RWPE2 (cell line): ENCODE results near the gene CCNF.

Experiments
- ATAC-seq: fragments of 200-7000 bp; cut with Tn5 transposase; 3 replicates; pipeline ENCODE4 v1.9.1; 2021; ENCODE audit warnings: low read depth
- DNase-seq: peaks from one replicate; pipeline ENCODE4 v3.0.0-alpha.2; 2020; ENCODE audit warnings: low spot score
- H3K27ac ChIP-seq: fragments of 450-650 bp; 2 replicates; pipeline ENCODE4 v1.5.1; 2017; ENCODE audit warnings: mild to moderate bottlenecking; ENCODE audit not compliant: poor library complexity, severe bottlenecking
- H3K27me3 ChIP-seq: fragments of 250-450 bp; sonication (Bioruptor Pico); 2 replicates; pipeline ENCODE4 v1.5.1; 2021; ENCODE audit warnings: mild to moderate bottlenecking, moderate library complexity; ENCODE audit not compliant: insufficient read depth, poor library complexity, severe bottlenecking
- H3K36me3 ChIP-seq: fragments of 250-450 bp; sonication (Bioruptor Pico); 2 replicates; pipeline ENCODE4 v1.5.1; 2020; ENCODE audit warnings: low read depth, mild to moderate bottlenecking, moderate library complexity
- H3K4me1 ChIP-seq: fragments of 250-450 bp; sonication (Bioruptor Pico); 2 replicates; pipeline ENCODE4 v1.5.1; 2021; ENCODE audit warnings: mild to moderate bottlenecking, moderate library complexity; ENCODE audit not compliant: insufficient read depth, poor library complexity, severe bottlenecking
- H3K4me3 ChIP-seq: fragments of 250-450 bp; sonication (Bioruptor Pico); 2 replicates; pipeline ENCODE4 v1.5.1; 2021; ENCODE audit warnings: mild to moderate bottlenecking, moderate library complexity; ENCODE audit not compliant: severe bottlenecking
- H3K9me3 ChIP-seq: fragments of 250-450 bp; sonication (Bioruptor Pico); 2 replicates; pipeline ENCODE4 v1.5.1; 2021; ENCODE audit warnings: mild to moderate bottlenecking, moderate library complexity; ENCODE audit not compliant: severe bottlenecking
- CTCF ChIP-seq: fragments of 450-650 bp; IDR thresholded peaks from one replicate; pipeline ENCODE4 v1.5.1; 2017; ENCODE audit warnings: mild to moderate bottlenecking, moderate library complexity; ENCODE audit not compliant: poor library complexity, severe bottlenecking

Gene CCNF

GRCh38 chr16:2500918-2501750, 71.9 kb downstream of the CCNF start:
- no peaks in the 10 kb centered on the region for H3K27me3 ChIP-seq
- peak; percentile 45 for DNase-seq
- H3K4me1 ChIP-seq: no peaks in the 10 kb centered on the region
- H3K36me3 ChIP-seq: 0 out of 2 replicates have a peak, but pooled peaks cover 9% of the 10 kb centered on the region
- no peaks in the 10 kb centered on the region for H3K9me3 ChIP-seq
- peak; percentile 79 for ATAC-seq
- no peak overlapping the region for H3K4me3 ChIP-seq
- H3K27ac ChIP-seq: no peak overlapping the region
- peak; percentile 83 for TF ChIP-seq CTCF

- TF ChIP-seq CTCF: no peak
- H3K4me1 ChIP-seq: no peaks in the 10 kb centered on the region
- H3K36me3 ChIP-seq: 0 out of 2 replicates have a peak, but pooled peaks cover 4% of the 10 kb centered on the region
- ATAC-seq (no peak), DNase-seq (peak; percentile 47)
- no peaks in the 10 kb centered on the region for H3K27me3 ChIP-seq
- no peak overlapping the region for H3K27ac ChIP-seq
- no peaks in the 10 kb centered on the region for H3K9me3 ChIP-seq
- no peak overlapping the region for H3K4me3 ChIP-seq
These were observed 73.0 kb downstream of the CCNF start for GRCh38 chr16:2501946-2502895.

DNA sequence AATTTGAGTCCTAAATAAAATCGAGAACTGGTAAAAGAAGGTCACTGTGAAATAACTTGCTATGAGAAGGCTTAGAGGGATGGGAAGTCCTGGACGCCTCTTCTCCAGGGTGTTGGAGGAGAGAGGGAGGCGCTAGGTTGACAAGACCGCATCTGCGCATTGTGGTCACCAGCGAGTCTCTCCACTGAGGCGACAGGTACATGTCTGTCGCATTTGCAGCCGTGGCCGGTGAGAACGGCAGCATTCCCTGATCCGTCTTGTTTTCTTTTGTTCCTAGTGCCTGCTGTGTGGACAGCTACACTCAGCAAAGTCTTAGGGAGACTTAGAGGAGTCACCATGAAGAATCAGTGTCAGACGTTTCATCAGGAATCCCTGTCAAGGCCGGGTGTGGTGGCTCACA, 76.4 kb downstream of the CCNF start:
- no peaks in the 10 kb centered on the region for H3K36me3 ChIP-seq
- no peaks in the 10 kb centered on the region for H3K27me3 ChIP-seq
- no peaks in the 10 kb centered on the region for H3K9me3 ChIP-seq
- no peak overlapping the region for H3K27ac ChIP-seq
- TF ChIP-seq CTCF: no peak
- no peak for DNase-seq
- H3K4me1 ChIP-seq: no peaks in the 10 kb centered on the region
- ATAC-seq: no peak
- no peak overlapping the region for H3K4me3 ChIP-seq

- Histone ChIP-seq H3K36me3 (no peaks in the 10 kb centered on the region), H3K4me3 (no peak overlapping the region), H3K9me3 (no peaks in the 10 kb centered on the region), H3K27me3 (no peaks in the 10 kb centered on the region), H3K4me1 (no peaks in the 10 kb centered on the region), H3K27ac (no peak overlapping the region)
- TF ChIP-seq CTCF: no peak
- DNase-seq (no peak), ATAC-seq (no peak; the same call in 2 of the 3 replicates)
These were observed 77.9 kb downstream of the CCNF start for GRCh38 chr16:2507052-2507659.
